IMR-90 (cell line): ENCODE measurements around the gene THRB.

Experiments
- BHLHE40 ChIP-seq: fragments of 150-350 bp; IDR thresholded peaks from 2 replicates; pipeline ENCODE4 v1.6.1; 2016; ENCODE audit warnings: mild to moderate bottlenecking, low read depth, low read length
- FOS ChIP-seq: fragments of 150-350 bp; IDR thresholded peaks from 2 replicates; pipeline ENCODE4 v1.6.1; 2016; ENCODE audit warnings: low read depth, low read length
- MXI1 ChIP-seq: IDR thresholded peaks from 2 replicates; pipeline ENCODE4 v1.6.1; 2012; ENCODE audit warnings: low read depth, mild to moderate bottlenecking, low read length, moderate library complexity, borderline replicate concordance
- POLR2A ChIP-seq: IDR thresholded peaks from 2 replicates; pipeline ENCODE4 v1.6.1; 2012; ENCODE audit warnings: mild to moderate bottlenecking, low read depth, low read length
- SMC3 ChIP-seq: fragments of 150-350 bp; IDR thresholded peaks from 2 replicates; pipeline ENCODE4 v1.6.1; 2016; ENCODE audit warnings: low read depth, mild to moderate bottlenecking, antibody characterized with exemption, low read length, moderate library complexity
- TF ChIP-seq, protein P1 (sequence below): conservative IDR thresholded peaks from 2 replicates; pipeline ENCODE4 v1.5.1; 2012; ENCODE audit warnings: mild to moderate bottlenecking, low read depth, low read length, improper control_type of control experiment

DNA sequence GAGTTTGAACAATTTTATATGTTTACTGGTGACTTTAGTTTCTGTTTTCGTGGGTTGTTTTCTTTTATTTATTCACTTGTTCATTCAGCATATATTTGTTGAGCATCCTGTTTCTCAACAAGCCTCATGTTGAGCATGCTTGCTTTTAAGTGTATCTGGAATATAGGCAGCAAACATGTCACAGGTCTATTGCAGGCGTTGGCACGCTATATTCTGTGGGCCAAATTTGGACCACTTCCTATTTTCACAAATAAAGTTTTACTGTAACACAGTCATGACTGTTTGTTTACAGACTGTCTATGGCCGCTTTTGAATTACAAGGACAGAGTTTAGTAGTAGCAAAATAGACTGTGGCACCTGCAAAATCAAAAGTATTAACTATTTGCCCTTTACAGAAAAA, 89.6 kb downstream of the THRB start:
- TF ChIP-seq, protein P1, sequence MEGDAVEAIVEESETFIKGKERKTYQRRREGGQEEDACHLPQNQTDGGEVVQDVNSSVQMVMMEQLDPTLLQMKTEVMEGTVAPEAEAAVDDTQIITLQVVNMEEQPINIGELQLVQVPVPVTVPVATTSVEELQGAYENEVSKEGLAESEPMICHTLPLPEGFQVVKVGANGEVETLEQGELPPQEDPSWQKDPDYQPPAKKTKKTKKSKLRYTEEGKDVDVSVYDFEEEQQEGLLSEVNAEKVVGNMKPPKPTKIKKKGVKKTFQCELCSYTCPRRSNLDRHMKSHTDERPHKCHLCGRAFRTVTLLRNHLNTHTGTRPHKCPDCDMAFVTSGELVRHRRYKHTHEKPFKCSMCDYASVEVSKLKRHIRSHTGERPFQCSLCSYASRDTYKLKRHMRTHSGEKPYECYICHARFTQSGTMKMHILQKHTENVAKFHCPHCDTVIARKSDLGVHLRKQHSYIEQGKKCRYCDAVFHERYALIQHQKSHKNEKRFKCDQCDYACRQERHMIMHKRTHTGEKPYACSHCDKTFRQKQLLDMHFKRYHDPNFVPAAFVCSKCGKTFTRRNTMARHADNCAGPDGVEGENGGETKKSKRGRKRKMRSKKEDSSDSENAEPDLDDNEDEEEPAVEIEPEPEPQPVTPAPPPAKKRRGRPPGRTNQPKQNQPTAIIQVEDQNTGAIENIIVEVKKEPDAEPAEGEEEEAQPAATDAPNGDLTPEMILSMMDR, result no peak
- TF ChIP-seq POLR2A (no peak), SMC3 (no peak), BHLHE40 (no peak), MXI1 (no peak), FOS (no peak)
